ENCODE results near the gene SPOCK1. TPM values are rescaled to one million over a fixed set of nuclear protein-coding genes. Genes with fewer than 3 reads are reported as not detected.

The SPOCK1 gene
- total and polyA plus RNA-seq, 4 donors, result 0.48 to 4.5 (median 0.69) TPM

DNA sequence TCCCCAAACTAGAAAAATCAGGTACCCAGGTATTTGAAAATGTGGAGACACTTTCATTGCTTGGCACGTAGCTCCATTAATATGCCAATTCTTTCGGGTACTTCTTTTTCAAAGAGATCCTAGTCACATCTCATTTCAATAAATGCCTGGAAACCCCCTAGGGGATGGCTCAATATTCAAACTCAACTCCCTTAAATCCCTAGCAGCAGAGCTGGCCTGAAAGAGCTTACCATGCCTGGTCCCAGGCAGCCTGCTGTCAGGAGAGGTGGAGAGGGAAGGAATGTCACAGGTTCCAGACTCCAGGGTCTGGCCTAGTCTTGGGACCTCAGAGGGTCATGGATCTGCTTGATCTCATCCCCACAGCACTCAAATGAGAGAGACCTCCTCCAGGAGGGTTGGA is 187.1 kb downstream of the SPOCK1 start:
- 84 to 88% methylated on average over 2 of the region's 2 CpGs for WGBS, 2 donors
- TF ChIP-seq, protein P1, sequence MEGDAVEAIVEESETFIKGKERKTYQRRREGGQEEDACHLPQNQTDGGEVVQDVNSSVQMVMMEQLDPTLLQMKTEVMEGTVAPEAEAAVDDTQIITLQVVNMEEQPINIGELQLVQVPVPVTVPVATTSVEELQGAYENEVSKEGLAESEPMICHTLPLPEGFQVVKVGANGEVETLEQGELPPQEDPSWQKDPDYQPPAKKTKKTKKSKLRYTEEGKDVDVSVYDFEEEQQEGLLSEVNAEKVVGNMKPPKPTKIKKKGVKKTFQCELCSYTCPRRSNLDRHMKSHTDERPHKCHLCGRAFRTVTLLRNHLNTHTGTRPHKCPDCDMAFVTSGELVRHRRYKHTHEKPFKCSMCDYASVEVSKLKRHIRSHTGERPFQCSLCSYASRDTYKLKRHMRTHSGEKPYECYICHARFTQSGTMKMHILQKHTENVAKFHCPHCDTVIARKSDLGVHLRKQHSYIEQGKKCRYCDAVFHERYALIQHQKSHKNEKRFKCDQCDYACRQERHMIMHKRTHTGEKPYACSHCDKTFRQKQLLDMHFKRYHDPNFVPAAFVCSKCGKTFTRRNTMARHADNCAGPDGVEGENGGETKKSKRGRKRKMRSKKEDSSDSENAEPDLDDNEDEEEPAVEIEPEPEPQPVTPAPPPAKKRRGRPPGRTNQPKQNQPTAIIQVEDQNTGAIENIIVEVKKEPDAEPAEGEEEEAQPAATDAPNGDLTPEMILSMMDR (IDR thresholded peaks at IDR 0.05; ENCODE audit: control extremely low read depth, extremely low read depth), result no peak
- Histone ChIP-seq H3K36me3 (ENCODE audit: control insufficient read depth in 4 of 4, insufficient read depth in 4 of 4, low read length in 4 of 4) (no peaks in the 10 kb centered on the region), H3K9ac (ENCODE audit: insufficient read depth in 1 of 2, low read length in 2 of 2) (no peak overlapping the region), H3K27me3 (ENCODE audit: control insufficient read depth in 3 of 3, insufficient read depth in 3 of 3, low read length in 2 of 3) (peaks cover 0 to 2% (median 0%) of the 10 kb centered on the region in 3 donors), H3K4me1 (ENCODE audit: control insufficient read depth in 5 of 5, insufficient read depth in 5 of 5, low read length in 5 of 5) (no peaks in the 10 kb centered on the region), H3K27ac (ENCODE audit: low read depth in 1 of 2, low read length in 1 of 2) (no peak overlapping the region), H3K4me3 (no peak overlapping the region), H3K9me3 (ENCODE audit: control insufficient read depth in 4 of 4, insufficient read depth in 3 of 4, low read length in 3 of 4) (no peaks in the 10 kb centered on the region)
- ATAC-seq (ENCODE audit: insufficient read depth, low FRiP score) (no peak), DNase-seq (no peak)

DNA sequence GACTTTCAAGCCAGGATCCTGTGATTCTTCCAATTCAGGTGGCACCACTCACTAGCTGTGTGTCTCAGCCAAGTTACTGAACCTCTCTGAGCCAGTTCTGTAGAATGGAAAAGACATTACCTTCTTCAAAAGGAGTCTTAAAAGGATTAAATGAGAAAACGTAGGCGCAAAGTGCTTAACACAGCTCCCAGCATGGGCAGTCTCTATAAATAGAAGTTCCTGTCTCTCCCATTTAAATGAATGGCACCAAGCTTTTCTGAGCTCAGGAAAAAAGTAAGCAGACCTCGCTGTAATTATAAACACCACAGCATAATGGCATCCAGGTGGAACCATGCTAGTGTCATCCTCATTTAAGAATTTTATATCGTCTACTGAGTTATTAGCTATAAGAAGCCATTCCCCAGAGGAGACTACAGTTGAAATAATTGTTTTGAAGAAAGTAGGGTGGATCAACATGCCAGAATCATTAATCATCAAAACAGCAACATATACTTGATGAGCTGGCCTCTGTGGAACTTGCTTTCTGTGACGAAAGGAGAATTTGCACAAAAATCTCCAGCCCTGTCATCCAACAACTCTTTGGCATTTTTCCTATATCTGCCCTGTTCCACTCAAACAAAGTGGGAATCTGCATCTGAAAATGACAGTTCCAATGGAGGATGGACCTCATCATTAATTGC is 188.9 kb downstream of the SPOCK1 start:
- DNase-seq (no peak), ATAC-seq (ENCODE audit: insufficient read depth, low FRiP score) (no peak)
- Histone ChIP-seq H3K9me3 (ENCODE audit: control insufficient read depth in 4 of 4, insufficient read depth in 3 of 4, low read length in 3 of 4) (no peaks in the 10 kb centered on the region), H3K27me3 (ENCODE audit: control insufficient read depth in 3 of 3, insufficient read depth in 3 of 3, low read length in 2 of 3) (peaks cover 0 to 2% (median 0%) of the 10 kb centered on the region in 3 donors), H3K36me3 (ENCODE audit: control insufficient read depth in 4 of 4, insufficient read depth in 4 of 4, low read length in 4 of 4) (no peaks in the 10 kb centered on the region), H3K4me1 (ENCODE audit: control insufficient read depth in 5 of 5, insufficient read depth in 5 of 5, low read length in 5 of 5) (no peaks in the 10 kb centered on the region), H3K4me3 (no peak overlapping the region), H3K9ac (ENCODE audit: insufficient read depth in 1 of 2, low read length in 2 of 2) (no peak overlapping the region), H3K27ac (ENCODE audit: low read depth in 1 of 2, low read length in 1 of 2) (no peak overlapping the region)
- TF ChIP-seq, protein P1 (IDR thresholded peaks at IDR 0.05; ENCODE audit: control extremely low read depth, extremely low read depth), result no peak
- 62 to 63% methylated on average over 5 of the region's 5 CpGs for WGBS, 2 donors

DNA sequence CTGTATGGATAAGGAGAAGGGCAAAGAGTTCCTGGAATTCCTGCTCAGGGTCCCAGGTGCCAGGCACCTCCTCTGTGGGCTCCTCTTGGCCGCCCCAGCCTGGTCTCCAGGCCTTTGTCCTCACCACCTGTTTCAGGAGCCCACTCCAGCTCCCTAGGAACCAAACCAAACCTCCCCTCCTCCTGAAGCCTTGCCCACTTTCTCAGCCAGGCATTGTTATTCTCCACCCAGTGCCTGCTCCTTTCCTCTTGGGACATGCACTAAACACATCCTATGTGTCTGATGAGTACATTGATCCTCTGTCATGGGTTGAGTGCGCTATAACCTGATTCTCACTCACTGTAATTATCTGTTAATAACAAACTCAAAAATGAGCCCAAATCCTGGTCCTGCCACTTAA is 189.8 kb downstream of the SPOCK1 start:
- Histone ChIP-seq H3K27me3 (ENCODE audit: control insufficient read depth in 3 of 3, insufficient read depth in 3 of 3, low read length in 2 of 3) (peaks cover 0 to 2% (median 0%) of the 10 kb centered on the region in 3 donors), H3K4me1 (ENCODE audit: control insufficient read depth in 5 of 5, insufficient read depth in 5 of 5, low read length in 5 of 5) (peaks cover 0 to 3% (median 0%) of the 10 kb centered on the region in 5 donors), H3K9ac (ENCODE audit: insufficient read depth in 1 of 2, low read length in 2 of 2) (no peak overlapping the region), H3K9me3 (ENCODE audit: control insufficient read depth in 4 of 4, insufficient read depth in 3 of 4, low read length in 3 of 4) (no peaks in the 10 kb centered on the region), H3K4me3 (no peak overlapping the region), H3K36me3 (ENCODE audit: control insufficient read depth in 4 of 4, insufficient read depth in 4 of 4, low read length in 4 of 4) (no peaks in the 10 kb centered on the region), H3K27ac (ENCODE audit: low read depth in 1 of 2, low read length in 1 of 2) (no peak overlapping the region)
- TF ChIP-seq, protein P1 (IDR thresholded peaks at IDR 0.05; ENCODE audit: control extremely low read depth, extremely low read depth), result no peak
- no peak for DNase-seq
- WGBS, 2 donors, result 88 to 94% methylated on average over 2 of the region's 2 CpGs
- ATAC-seq (ENCODE audit: insufficient read depth, low FRiP score), result no peak

DNA sequence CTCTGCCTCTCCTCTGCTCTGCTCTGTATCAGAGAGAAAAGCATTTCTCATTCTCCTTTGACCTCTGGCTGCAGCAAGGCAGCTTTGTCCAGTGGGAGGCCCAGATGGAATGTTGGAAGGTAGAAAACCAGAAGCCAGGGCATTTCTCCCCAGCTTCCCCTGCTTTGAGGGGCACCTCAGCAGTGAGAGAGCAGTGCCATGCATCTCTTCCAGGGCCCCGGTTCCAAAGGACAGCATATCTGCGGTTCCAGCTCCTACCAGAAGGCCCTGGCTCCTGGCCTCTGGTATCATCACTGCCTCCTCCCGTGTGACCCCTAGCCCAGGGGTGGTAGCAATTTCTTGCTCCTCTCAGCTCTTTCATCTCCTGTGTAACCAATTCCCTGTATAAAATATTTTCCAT is 190.8 kb downstream of the SPOCK1 start:
- DNase-seq (no peak), ATAC-seq (ENCODE audit: insufficient read depth, low FRiP score) (no peak)
- Histone ChIP-seq H3K4me3 (no peak overlapping the region), H3K9ac (ENCODE audit: insufficient read depth in 1 of 2, low read length in 2 of 2) (no peak overlapping the region), H3K36me3 (ENCODE audit: control insufficient read depth in 4 of 4, insufficient read depth in 4 of 4, low read length in 4 of 4) (no peaks in the 10 kb centered on the region), H3K4me1 (ENCODE audit: control insufficient read depth in 5 of 5, insufficient read depth in 5 of 5, low read length in 5 of 5) (peaks cover 0 to 7% (median 0%) of the 10 kb centered on the region in 5 donors), H3K9me3 (ENCODE audit: control insufficient read depth in 4 of 4, insufficient read depth in 3 of 4, low read length in 3 of 4) (no peaks in the 10 kb centered on the region), H3K27ac (ENCODE audit: low read depth in 1 of 2, low read length in 1 of 2) (no peak overlapping the region), H3K27me3 (ENCODE audit: control insufficient read depth in 3 of 3, insufficient read depth in 3 of 3, low read length in 2 of 3) (peaks cover 0 to 2% (median 0%) of the 10 kb centered on the region in 3 donors)
- WGBS, 2 donors, result 85% methylated on average over 3 of the region's 3 CpGs
- TF ChIP-seq, protein P1 (IDR thresholded peaks at IDR 0.05; ENCODE audit: control extremely low read depth, extremely low read depth), result no peak
